ENCODE data around the gene PLSCR1.
"Not testable (repeated sequence)": the region's sequence is repeated elsewhere in the genome, so short reads cannot be mapped to it uniquely, and the experiment has no call there.

DNA sequence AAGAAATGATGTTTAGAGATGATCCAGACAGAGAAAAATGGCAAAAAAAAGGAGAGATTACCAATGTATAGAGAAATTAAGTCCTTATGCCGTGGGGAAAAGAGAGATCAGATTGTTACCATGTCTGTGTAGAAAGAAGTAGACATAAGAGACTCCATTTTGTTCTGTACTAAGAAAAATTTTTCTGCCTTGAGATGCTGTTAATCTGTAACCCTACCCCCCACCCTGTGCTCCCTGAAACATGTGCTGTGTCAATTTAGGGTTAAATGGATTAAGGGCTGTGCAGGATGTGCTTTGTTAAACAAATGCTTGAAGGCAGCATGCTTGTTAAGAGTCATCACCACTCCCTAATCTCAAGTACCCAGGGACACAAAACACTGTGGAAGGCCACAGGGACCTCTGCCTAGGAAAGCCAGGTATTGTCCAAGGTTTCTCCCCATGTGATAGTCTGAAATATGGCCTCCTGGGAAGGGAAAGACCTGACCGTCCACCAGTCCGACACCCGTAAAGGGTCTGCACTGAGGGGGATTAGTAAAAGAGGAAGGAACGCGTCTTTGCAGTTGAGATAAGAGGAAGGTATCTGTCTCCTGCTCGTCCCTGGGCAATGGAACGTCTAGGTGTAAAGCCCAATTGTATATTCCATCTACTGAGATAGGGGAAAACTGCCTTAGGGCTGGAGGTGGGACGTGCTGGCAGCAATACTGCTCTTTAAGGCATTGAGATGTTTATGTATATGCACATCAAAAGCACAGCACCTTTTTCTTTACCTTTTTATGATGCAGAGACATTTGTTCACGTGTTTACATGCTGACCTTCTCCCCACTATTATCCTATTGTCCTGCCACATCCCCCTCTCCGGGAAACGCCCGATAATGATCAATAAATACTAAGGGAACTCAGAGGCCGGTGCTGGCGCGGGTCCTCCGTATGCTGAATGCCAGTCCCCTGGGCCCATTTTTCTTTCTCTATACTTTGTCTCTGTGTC is 21.9 kb downstream of the PLSCR1 start:
- TF ChIP-seq CTCF (IDR thresholded peaks at IDR 0.05; ENCODE audit: low read depth, low read length, poor library complexity, severe bottlenecking); EZH2phosphoT487 (IDR thresholded peaks at IDR 0.05; ENCODE audit: borderline replicate concordance, low read length): not testable (repeated sequence)
